Epidermal melanocyte (primary cell): ENCODE measurements around the gene L3MBTL3.
"Not testable (repeated sequence)": the region's sequence is repeated elsewhere in the genome, so short reads cannot be mapped to it uniquely, and the experiment has no call there.

Experiments
- DNase-seq: peaks from one replicate; pipeline ENCODE4 v3.0.0; 2011; ENCODE audit warnings: low spot score; ENCODE audit not compliant: insufficient read length

Gene L3MBTL3

DNA sequence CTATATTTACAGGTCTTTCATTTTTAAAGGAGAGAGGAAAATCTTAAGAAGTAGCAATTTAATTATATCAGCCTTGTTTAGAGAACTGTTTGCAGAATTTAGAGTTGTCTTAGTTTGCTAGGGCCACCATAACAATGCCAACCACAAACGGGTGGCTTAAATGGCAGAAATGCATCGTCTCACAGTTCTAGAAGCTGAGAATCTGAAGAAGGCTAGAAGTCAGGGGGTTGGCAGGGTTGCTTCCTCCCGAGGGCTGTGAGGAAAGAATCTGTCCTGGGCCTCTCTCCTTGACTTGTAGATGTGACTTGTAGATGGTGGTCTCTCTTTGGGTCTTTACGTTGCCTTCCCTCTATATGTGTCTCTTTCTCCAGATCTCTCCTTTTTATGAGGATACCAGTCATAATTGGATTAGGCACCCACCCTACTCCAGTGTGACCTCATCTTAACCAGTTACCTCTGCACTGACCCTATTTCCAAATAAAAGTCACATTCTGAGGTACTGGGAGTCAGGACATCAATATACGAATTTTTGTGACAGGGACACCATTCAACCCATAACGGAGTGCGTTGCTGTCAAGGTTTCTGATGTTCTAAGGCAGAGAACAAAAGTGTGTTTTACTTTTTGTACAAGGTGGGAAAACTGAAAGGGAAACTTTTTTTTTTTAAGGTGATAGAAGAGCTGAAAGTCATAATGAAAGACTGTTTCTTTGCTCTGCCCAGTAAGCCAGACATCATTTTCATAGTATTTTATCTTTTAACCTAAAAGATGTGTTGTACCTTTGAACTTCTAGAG lies 119.9 kb downstream of the L3MBTL3 start:
- no peak for DNase-seq

- no peak for DNase-seq
These were observed 120.5 kb downstream of the L3MBTL3 start for GRCh38 chr6:130138909-130139242.

DNA sequence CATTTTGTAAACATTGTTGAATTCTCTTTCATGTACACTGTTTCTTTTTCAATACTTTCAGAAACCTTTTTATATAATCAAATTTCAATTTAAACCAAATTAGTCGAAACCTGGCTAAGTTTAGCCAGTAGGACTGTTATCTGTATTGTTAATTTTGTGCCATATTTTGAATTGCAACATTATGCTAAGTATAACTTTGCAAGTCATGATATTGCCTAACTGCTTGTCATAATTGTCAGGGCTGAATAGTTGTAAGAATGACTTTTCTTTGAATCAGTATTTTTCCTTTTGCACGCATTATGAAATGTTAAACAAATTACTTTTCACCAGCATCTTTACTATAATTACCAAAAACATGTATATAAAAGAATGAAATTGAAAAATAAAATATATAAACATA lies 121.7 kb downstream of the L3MBTL3 start:
- no peak for DNase-seq

- DNase-seq: no peak
These were observed 125.3 kb downstream of the L3MBTL3 start for GRCh38 chr6:130143709-130144108.

DNA sequence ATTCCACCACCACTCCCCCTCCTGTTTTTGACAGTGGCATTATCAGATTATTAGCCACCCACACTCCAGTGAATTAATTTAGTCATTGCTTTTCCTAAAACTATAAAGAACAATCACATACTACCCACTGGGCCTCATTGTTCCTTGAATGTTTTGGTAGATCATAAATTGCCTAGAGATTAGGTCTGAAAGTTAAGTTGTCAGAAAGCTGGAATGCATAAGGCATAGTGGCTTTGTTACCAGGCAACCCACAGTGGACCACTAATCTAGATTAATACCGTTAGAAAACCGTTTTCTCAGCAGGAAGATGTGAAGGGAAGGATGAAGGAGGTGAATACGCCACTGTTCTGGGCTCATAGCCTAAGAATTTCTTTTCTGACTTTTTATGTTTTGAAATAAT lies 128.7 kb downstream of the L3MBTL3 start:
- no peak for DNase-seq

GRCh38 chr6:130148181-130148580 lies 129.8 kb downstream of the L3MBTL3 start:
- DNase-seq: no peak

- DNase-seq: not testable (repeated sequence)
These were observed 130.6 kb downstream of the L3MBTL3 start for GRCh38 chr6:130149016-130149415.

GRCh38 chr6:130150906-130151305 lies 132.5 kb downstream of the L3MBTL3 start:
- no peak for DNase-seq

GRCh38 chr6:130152908-130153510 lies 134.6 kb downstream of the L3MBTL3 start:
- no peak for DNase-seq

DNA sequence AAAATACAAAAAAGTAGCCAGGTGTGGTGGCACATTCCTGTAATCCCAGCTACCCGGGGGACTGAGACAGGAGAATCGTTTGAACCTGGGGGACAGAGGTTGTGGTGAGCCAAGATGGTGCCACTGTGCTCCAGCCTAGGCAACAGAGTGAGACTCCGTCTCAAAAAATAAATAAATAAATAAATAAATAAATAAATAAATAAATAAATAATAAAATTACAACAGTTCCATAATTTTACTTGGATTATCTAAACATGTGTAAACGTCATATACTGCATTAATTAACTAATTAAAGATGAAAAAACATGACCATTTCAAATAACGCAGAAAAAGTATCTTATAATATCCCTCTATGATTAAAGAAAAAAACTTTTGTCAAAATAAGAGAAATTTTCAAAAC lies 138.5 kb downstream of the L3MBTL3 start:
- no peak for DNase-seq

GRCh38 chr6:130158056-130158455 lies 139.7 kb downstream of the L3MBTL3 start:
- DNase-seq: no peak

DNA sequence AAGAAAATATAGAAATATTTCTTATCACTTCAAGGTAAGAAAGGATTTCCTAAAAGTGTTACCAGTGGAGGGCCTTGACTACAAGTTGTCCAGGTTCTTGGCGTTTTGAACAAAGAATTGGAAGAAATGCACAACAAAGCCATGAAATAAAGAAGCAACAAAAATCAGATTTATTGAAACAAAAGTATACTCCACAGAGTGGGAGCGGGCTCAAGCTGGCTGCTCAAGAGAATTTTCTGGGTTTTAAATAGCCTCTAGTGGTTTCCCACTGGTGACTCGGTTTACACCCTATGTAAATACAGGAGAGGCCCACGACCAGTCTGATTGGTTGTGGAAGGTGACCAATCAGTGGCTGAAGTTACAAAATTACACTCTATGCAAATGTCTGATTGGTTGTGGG lies 140.2 kb downstream of the L3MBTL3 start:
- no peak for DNase-seq

GRCh38 chr6:130159956-130160355 lies 141.6 kb downstream of the L3MBTL3 start:
- DNase-seq: no peak

DNA sequence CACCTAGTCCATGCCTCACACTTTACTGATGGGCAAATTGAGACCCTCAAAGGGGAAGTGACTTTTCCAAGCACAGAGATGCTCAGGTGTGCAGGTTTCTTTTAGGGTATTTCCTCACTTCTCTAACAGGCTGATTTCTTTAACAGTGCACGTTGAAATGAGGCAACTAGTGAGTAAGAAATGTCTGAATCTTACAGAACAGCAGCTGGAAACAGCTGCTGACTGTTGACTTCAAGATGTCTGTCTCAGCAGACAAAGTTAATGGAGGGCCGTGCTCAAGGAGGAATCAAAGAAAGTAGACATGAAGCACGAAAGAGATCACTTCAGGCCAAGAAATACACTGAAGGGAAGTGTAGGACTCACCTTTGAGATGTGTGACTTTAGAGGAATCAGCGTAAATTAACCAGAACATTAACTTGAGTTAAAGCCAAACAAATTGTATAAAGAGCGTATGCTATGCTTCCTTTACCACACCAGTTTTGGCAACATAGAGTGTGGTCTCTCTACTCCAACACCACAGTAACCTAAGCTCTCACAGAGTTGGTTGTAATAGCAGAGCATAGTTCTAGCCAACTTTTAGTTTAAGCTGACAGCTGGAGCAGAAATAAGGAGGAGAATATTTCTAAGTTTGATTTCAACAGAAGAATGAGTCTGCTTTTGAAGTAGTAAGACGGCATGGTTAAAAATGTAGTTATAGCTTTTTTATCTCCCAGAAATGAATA lies 143.5 kb downstream of the L3MBTL3 start:
- DNase-seq: no peak

- DNase-seq: no peak
These were observed 144.0 kb downstream of the L3MBTL3 start for GRCh38 chr6:130162421-130162820.

DNA sequence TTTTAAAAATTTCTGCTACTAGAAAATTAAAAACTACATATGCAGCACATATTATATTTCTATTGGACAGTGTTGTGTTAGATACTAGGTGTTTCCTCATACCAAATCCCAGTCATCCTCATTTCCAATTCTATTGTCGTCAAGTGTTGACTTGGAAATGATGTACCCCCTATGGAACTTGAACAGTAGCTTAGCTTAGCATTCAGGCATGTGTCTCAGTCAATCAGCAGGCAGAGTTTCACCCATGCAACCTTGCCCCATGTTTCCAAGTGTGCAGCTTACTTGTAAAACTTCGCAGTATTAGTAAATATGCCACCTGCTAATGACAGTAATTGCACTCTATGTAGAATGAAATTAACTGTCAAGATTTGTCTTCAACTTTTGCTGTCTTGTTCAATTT lies 144.9 kb downstream of the L3MBTL3 start:
- no peak for DNase-seq

- DNase-seq: no peak
These were observed 145.9 kb downstream of the L3MBTL3 start for GRCh38 chr6:130164251-130164650.

- DNase-seq: no peak
These were observed 149.3 kb downstream of the L3MBTL3 start for GRCh38 chr6:130167655-130168054.

GRCh38 chr6:130170160-130170559 lies 151.8 kb downstream of the L3MBTL3 start:
- not testable (repeated sequence) for DNase-seq

- not testable (repeated sequence) for DNase-seq
These were observed 155.1 kb downstream of the L3MBTL3 start for GRCh38 chr6:130173377-130174004.

- DNase-seq: no peak
These were observed 158.0 kb downstream of the L3MBTL3 start for GRCh38 chr6:130176378-130176777.

GRCh38 chr6:130178692-130179091 lies 160.3 kb downstream of the L3MBTL3 start:
- DNase-seq: no peak
